ENCODE results near the gene DAB2.

DAB2 gene

DNA sequence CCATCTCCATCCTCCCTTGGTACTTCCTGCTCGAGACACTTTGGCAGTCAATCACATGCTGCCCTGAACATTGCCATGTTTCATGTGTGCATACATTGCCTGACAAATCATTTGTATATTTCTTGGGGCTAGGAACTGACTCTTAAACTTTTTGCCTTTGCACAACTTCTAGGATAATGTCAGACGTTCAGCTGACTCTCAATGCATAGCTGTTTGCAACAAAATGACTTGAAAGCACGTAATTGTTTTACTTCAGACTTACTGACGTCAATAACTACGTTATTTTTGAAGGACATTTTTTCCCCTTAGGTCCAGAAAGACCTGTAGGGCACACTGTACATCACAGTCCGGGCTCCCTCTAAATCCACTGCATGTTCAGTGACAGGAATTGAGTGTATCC, 37.4 kb upstream of the DAB2 start:
- Histone ChIP-seq H3K36me3 (ENCODE audit: control insufficient read depth, insufficient read depth, low read length) (no peaks in the 10 kb centered on the region), H3K27me3 (ENCODE audit: control insufficient read depth, insufficient read depth, low read length) (peaks cover 33% of the 10 kb centered on the region), H3K9ac (ENCODE audit: low read length) (no peak overlapping the region), H3K9me3 (ENCODE audit: control insufficient read depth, insufficient read depth, low read depth, low read length) (no peaks in the 10 kb centered on the region), H3K4me3 (ENCODE audit: low read depth, low read length) (no peak overlapping the region), H3K4me1 (ENCODE audit: control insufficient read depth, insufficient read depth, low read length) (no peaks in the 10 kb centered on the region), H3K27ac (ENCODE audit: low read depth, low read length) (no peak overlapping the region)

DNA sequence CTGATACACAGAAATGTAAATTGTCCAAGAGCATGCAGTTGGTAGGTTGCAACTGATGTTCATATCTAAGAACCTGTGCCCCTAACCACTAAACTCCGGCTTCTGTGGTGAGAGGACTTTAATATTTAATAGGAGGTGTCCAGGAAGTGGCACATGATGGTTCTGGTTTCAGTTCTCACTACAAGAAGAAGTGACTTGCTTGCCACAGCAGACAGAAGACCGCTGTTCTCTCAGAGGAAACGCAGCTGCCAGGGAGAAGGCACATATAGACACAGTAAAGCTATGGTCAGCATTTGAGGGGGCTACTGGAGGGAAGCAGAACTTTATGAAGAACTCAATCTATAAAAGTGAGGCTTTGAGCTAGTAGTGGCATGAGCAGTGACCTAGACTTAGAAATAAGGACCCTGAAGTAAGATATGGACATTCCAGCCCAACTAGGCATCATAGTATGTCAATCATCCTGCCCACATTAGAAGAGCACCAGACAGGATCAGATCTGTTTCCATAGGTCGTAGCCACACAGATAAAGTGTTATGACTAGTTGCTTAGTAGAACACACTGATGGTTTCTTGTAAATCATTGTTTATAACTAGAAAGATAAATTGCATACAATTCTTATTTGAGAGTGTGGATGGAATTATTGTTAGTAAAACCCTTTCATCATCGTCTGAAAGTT, 36.4 kb upstream of the DAB2 start:
- Histone ChIP-seq H3K4me1 (ENCODE audit: control insufficient read depth, insufficient read depth, low read length) (no peaks in the 10 kb centered on the region), H3K9ac (ENCODE audit: low read length) (no peak overlapping the region), H3K4me3 (ENCODE audit: low read depth, low read length) (no peak overlapping the region), H3K36me3 (ENCODE audit: control insufficient read depth, insufficient read depth, low read length) (no peaks in the 10 kb centered on the region), H3K27ac (ENCODE audit: low read depth, low read length) (no peak overlapping the region), H3K9me3 (ENCODE audit: control insufficient read depth, insufficient read depth, low read depth, low read length) (no peaks in the 10 kb centered on the region), H3K27me3 (ENCODE audit: control insufficient read depth, insufficient read depth, low read length) (peaks cover 33% of the 10 kb centered on the region)

DNA sequence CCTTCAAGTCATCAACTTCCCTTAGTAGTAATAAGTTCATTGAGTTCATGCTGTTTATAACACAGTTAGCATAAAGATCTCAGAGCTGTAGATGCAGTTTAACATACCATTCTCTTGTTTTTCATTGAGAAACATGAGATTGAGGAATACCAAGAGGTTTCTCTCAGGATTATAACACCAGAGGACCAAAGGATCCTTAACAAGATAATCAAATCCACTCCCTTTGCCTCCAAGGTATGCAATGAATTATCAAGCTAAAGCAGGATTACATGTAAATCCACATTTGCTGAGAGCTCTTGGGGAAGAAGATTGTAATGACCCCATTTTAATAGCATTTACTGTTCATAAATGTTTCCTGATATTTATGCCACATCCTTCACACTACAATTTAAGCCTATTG, 35.1 kb upstream of the DAB2 start:
- Histone ChIP-seq H3K4me3 (ENCODE audit: low read depth, low read length) (no peak overlapping the region), H3K27me3 (ENCODE audit: control insufficient read depth, insufficient read depth, low read length) (peaks cover 33% of the 10 kb centered on the region), H3K27ac (ENCODE audit: low read depth, low read length) (no peak overlapping the region), H3K36me3 (ENCODE audit: control insufficient read depth, insufficient read depth, low read length) (no peaks in the 10 kb centered on the region), H3K9ac (ENCODE audit: low read length) (no peak overlapping the region), H3K9me3 (ENCODE audit: control insufficient read depth, insufficient read depth, low read depth, low read length) (no peaks in the 10 kb centered on the region), H3K4me1 (ENCODE audit: control insufficient read depth, insufficient read depth, low read length) (no peaks in the 10 kb centered on the region)

DNA sequence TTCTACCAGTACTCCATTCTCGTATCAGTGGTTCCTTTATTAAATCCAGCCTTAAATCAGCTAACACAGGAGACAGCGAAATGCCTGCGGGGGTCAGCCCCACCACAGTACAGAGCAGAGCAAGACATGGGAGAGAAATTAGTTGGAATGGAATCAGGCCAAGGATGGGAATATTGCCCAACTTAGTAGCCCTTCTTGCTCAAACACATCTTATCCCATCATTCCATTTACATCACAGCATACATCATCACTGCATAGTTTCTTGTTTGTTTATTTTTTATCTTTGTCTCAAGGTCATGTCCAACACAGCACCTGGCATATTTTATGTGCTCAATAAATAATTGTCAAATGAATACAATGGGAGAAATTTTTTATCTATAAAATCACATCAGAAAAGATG, 34.3 kb upstream of the DAB2 start:
- Histone ChIP-seq H3K9me3 (ENCODE audit: control insufficient read depth, insufficient read depth, low read depth, low read length) (no peaks in the 10 kb centered on the region), H3K4me1 (ENCODE audit: control insufficient read depth, insufficient read depth, low read length) (no peaks in the 10 kb centered on the region), H3K27me3 (ENCODE audit: control insufficient read depth, insufficient read depth, low read length) (peaks cover 26% of the 10 kb centered on the region; the same call in 1 of the 2 replicates), H3K27ac (ENCODE audit: low read depth, low read length) (no peak overlapping the region), H3K36me3 (ENCODE audit: control insufficient read depth, insufficient read depth, low read length) (no peaks in the 10 kb centered on the region), H3K9ac (ENCODE audit: low read length) (no peak overlapping the region), H3K4me3 (ENCODE audit: low read depth, low read length) (no peak overlapping the region)

DNA sequence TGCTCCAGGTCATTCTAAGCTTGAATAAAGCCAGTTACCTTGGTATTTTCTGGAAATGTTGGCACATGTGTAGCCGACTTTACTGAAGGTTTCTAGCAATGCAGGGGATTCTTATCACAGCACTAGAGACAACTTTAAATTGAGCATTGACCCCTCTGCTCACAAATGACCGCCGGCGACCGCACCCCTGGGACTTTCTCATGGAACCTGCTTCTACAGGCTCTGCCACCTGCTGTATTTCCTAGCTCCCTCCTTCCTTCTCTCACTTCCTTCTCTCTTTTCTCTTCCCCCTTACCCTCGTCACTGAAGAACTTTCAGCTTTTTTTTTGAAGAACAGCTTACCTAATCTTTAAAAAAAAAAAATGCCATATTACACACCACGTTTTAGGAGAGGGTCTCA, 30.9 kb upstream of the DAB2 start:
- no peak overlapping the region for H3K27ac ChIP-seq (ENCODE audit: low read depth, low read length)
- H3K36me3 ChIP-seq (ENCODE audit: control insufficient read depth, insufficient read depth, low read length), result no peaks in the 10 kb centered on the region
- no peak overlapping the region for H3K4me3 ChIP-seq (ENCODE audit: low read depth, low read length)
- H3K4me1 ChIP-seq (ENCODE audit: control insufficient read depth, insufficient read depth, low read length), result no peaks in the 10 kb centered on the region
- H3K27me3 ChIP-seq (ENCODE audit: control insufficient read depth, insufficient read depth, low read length), result no peaks in the 10 kb centered on the region
- H3K9ac ChIP-seq (ENCODE audit: low read length), result no peak overlapping the region
- H3K9me3 ChIP-seq (ENCODE audit: control insufficient read depth, insufficient read depth, low read depth, low read length), result no peaks in the 10 kb centered on the region

DNA sequence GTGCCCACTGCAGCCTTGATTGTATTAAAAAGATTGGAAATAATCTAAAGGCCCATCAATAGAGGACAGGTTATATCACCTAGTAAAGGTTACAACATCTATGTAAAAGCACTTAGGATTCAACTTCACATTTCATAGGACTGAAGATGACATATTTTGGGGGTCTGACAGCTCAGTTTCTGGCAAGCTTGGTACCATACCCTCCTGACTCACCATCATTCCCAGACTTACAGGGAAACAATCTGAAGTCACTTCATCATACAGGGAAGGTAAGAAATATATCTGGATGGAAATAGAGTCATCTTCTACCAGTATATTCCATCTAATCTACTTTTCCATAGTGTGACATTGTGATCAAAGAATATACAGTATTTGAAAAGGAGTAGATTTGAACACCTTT, 28.8 kb upstream of the DAB2 start:
- Histone ChIP-seq H3K27ac (ENCODE audit: low read depth, low read length) (no peak overlapping the region), H3K9me3 (ENCODE audit: control insufficient read depth, insufficient read depth, low read depth, low read length) (no peaks in the 10 kb centered on the region), H3K9ac (ENCODE audit: low read length) (no peak overlapping the region), H3K27me3 (ENCODE audit: control insufficient read depth, insufficient read depth, low read length) (no peaks in the 10 kb centered on the region), H3K4me1 (ENCODE audit: control insufficient read depth, insufficient read depth, low read length) (no peaks in the 10 kb centered on the region), H3K36me3 (ENCODE audit: control insufficient read depth, insufficient read depth, low read length) (no peaks in the 10 kb centered on the region), H3K4me3 (ENCODE audit: low read depth, low read length) (no peak overlapping the region)

DNA sequence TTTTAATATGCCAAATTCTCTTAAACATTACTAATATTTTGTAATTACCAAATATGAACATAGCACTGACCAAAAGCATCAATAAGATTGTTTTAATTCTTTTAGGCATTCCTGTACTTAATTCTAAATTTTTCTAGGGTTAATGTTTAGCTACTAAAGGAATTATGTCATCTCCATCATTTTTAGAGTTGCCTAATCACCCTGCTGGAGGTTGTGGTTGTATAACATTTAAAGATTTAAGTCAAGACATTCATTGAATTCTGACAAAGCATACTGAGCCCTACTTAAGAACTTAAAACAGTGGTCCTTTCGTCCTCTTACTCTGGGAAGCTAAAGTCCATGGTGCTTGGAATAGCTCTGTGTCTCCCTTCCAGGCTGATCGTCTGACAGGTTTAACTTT, 28.1 kb upstream of the DAB2 start:
- H3K27me3 ChIP-seq (ENCODE audit: control insufficient read depth, insufficient read depth, low read length), result no peaks in the 10 kb centered on the region
- H3K4me3 ChIP-seq (ENCODE audit: low read depth, low read length), result no peak overlapping the region
- H3K9ac ChIP-seq (ENCODE audit: low read length), result no peak overlapping the region
- no peaks in the 10 kb centered on the region for H3K9me3 ChIP-seq (ENCODE audit: control insufficient read depth, insufficient read depth, low read depth, low read length)
- H3K36me3 ChIP-seq (ENCODE audit: control insufficient read depth, insufficient read depth, low read length), result no peaks in the 10 kb centered on the region
- H3K4me1 ChIP-seq (ENCODE audit: control insufficient read depth, insufficient read depth, low read length), result no peaks in the 10 kb centered on the region
- H3K27ac ChIP-seq (ENCODE audit: low read depth, low read length), result no peak overlapping the region

DNA sequence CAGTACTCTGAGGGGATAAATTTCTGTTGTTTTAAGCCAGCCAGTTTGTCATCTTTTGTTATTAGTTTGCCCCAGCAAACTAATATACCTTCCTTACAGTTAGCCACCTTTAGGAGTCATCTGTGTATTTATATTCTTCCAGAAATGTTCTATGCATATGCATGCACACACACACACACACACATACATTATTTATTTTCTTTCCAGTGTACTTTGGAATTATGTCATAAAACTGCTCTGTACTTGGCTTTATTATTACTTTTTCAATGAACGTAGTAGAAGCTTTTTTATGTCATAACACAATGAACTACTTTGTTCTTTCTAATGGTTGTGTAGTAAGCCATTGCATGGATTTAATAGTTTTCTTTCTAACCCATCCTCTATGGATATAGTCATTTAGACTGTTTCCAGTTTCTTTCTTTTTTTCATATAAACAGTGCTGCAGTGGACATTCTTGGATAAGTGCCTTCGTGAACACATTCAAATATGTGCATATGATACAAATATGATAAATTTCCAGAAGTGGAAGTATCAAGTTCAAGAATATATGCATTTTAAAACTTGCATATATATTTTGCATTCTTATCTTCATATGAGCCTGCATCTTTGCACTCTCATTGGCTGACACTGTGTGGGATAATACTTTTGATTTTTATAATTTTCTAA, 26.6 kb upstream of the DAB2 start:
- H3K9ac ChIP-seq (ENCODE audit: low read length), result no peak overlapping the region
- no peaks in the 10 kb centered on the region for H3K36me3 ChIP-seq (ENCODE audit: control insufficient read depth, insufficient read depth, low read length)
- H3K27ac ChIP-seq (ENCODE audit: low read depth, low read length), result no peak overlapping the region
- H3K4me3 ChIP-seq (ENCODE audit: low read depth, low read length), result no peak overlapping the region
- no peaks in the 10 kb centered on the region for H3K9me3 ChIP-seq (ENCODE audit: control insufficient read depth, insufficient read depth, low read depth, low read length)
- H3K4me1 ChIP-seq (ENCODE audit: control insufficient read depth, insufficient read depth, low read length), result no peaks in the 10 kb centered on the region
- no peaks in the 10 kb centered on the region for H3K27me3 ChIP-seq (ENCODE audit: control insufficient read depth, insufficient read depth, low read length)

DNA sequence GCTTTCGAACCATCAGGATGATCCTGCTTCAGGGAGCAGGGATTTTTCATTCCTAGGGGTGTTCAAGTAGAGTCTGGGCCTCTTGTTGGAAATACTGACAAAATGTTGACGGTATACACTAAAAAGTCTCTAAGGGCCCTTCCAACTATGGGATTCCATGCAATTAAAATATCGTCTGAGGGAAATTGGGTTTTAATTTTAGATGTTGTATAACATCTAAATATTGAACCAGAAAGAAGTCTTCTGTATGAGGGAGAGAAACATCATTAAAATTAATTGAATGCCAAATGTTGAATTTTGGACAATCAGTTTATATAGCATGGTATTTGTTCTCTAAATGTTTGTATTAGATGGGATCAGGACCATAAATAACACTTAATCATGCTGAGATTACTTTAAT, 25.7 kb upstream of the DAB2 start:
- Histone ChIP-seq H3K9me3 (ENCODE audit: control insufficient read depth, insufficient read depth, low read depth, low read length) (no peaks in the 10 kb centered on the region), H3K27me3 (ENCODE audit: control insufficient read depth, insufficient read depth, low read length) (no peaks in the 10 kb centered on the region), H3K36me3 (ENCODE audit: control insufficient read depth, insufficient read depth, low read length) (no peaks in the 10 kb centered on the region), H3K4me1 (ENCODE audit: control insufficient read depth, insufficient read depth, low read length) (no peaks in the 10 kb centered on the region), H3K4me3 (ENCODE audit: low read depth, low read length) (no peak overlapping the region), H3K27ac (ENCODE audit: low read depth, low read length) (no peak overlapping the region), H3K9ac (ENCODE audit: low read length) (no peak overlapping the region)

DNA sequence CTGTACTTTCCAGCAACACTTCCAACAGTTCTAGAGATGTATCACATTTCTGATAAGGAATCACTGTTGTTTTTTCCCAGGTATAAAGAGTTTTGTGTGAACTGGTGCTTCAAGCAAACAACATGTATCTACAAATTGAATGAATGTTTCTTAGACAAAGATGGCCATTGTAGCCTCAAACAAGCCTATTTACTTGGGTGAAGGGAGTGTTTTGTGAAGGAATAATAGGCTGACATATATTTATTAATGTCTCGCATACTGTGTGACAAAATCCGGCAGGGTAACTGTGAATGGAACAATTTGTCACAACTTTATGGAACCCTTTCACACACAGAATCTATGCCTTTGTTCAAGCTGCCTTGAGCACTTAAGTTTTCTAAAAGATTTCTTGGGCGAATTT, 24.8 kb upstream of the DAB2 start:
- Histone ChIP-seq H3K27me3 (ENCODE audit: control insufficient read depth, insufficient read depth, low read length) (no peaks in the 10 kb centered on the region), H3K9me3 (ENCODE audit: control insufficient read depth, insufficient read depth, low read depth, low read length) (no peaks in the 10 kb centered on the region), H3K4me1 (ENCODE audit: control insufficient read depth, insufficient read depth, low read length) (no peaks in the 10 kb centered on the region), H3K36me3 (ENCODE audit: control insufficient read depth, insufficient read depth, low read length) (no peaks in the 10 kb centered on the region), H3K4me3 (ENCODE audit: low read depth, low read length) (no peak overlapping the region), H3K27ac (ENCODE audit: low read depth, low read length) (no peak overlapping the region), H3K9ac (ENCODE audit: low read length) (no peak overlapping the region)

DNA sequence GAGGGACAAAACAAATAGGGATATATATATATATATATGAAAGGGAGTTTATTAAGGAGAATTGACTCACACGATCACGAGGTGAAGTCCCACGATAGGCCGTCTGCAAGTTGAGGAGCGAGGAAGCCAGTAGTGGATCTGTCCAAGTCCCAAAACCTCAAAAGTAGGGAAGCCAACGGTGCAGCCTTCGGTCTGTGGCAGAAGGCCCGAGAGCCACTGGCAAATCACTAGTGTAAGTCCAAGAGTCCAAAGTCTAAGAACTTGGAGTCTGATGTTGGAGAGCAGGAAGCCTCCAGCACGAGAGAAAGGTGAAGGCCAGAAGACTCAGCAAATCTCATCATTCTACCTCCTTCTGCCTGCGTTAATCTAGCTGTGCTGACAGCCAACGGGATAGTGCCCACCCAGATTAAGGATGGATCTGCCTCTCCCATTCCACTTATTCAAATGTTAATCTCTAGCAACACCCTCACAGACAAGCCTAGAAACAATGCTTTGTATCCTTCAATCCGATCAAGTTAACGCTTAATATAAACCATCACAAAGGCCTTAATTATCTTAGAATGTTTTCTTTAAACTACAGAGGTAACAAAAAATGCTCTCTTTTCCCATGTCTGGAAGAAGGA, 23.8 kb upstream of the DAB2 start:
- Histone ChIP-seq H3K27me3 (ENCODE audit: control insufficient read depth, insufficient read depth, low read length) (no peaks in the 10 kb centered on the region), H3K9me3 (ENCODE audit: control insufficient read depth, insufficient read depth, low read depth, low read length) (no peaks in the 10 kb centered on the region), H3K36me3 (ENCODE audit: control insufficient read depth, insufficient read depth, low read length) (no peaks in the 10 kb centered on the region), H3K9ac (ENCODE audit: low read length) (no peak overlapping the region), H3K4me3 (ENCODE audit: low read depth, low read length) (no peak overlapping the region), H3K4me1 (ENCODE audit: control insufficient read depth, insufficient read depth, low read length) (no peaks in the 10 kb centered on the region), H3K27ac (ENCODE audit: low read depth, low read length) (no peak overlapping the region)

Measured in HUES6 (cell line).